Osteocyte (in vitro differentiated cells): ENCODE data around the gene VAMP2. TPM values are rescaled to one million over a fixed set of nuclear protein-coding genes. Genes with fewer than 3 reads are reported as not detected.

Experiments
- DNase-seq: peaks from one replicate; pipeline ENCODE4 v3.0.0; 2021; ENCODE audit warnings: mixed read lengths; ENCODE audit not compliant: unreplicated experiment; ENCODE audit errors: extremely low spot score
- H3K27ac Mint-ChIP-seq: one replicate; pipeline ENCODE4 v1.8.0; 2021; ENCODE audit warnings: mild to moderate bottlenecking, mixed read lengths; ENCODE audit not compliant: unreplicated experiment
- H3K27me3 Mint-ChIP-seq: one replicate; pipeline ENCODE4 v1.8.0; 2021; ENCODE audit warnings: mixed read lengths; ENCODE audit not compliant: unreplicated experiment
- H3K36me3 Mint-ChIP-seq: one replicate; pipeline ENCODE4 v1.8.0; 2021; ENCODE audit warnings: mixed read lengths; ENCODE audit not compliant: unreplicated experiment
- H3K4me1 Mint-ChIP-seq: one replicate; pipeline ENCODE4 v1.8.0; 2021; ENCODE audit warnings: mixed read lengths; ENCODE audit not compliant: unreplicated experiment
- H3K4me3 Mint-ChIP-seq: one replicate; pipeline ENCODE4 v1.8.0; 2021; ENCODE audit warnings: mild to moderate bottlenecking, moderate library complexity, mixed read lengths; ENCODE audit not compliant: unreplicated experiment
- H3K9me3 Mint-ChIP-seq: one replicate; pipeline ENCODE4 v1.8.0; 2021; ENCODE audit warnings: mixed read lengths; ENCODE audit not compliant: unreplicated experiment
- total RNA-seq: library from RNA; stranded (reverse); gene quantifications from 2 replicates; pipeline ENCODE4 v1.2.1, GENCODE V29; 2021
- TF ChIP-seq, protein P1 (sequence below): fragments of 200-600 bp; sonication (generic); IDR thresholded peaks from 2 replicates; pipeline ENCODE4 v1.5.0; 2021; ENCODE audit warnings: antibody characterized with exemption, mild to moderate bottlenecking, moderate library complexity

VAMP2 gene
- total RNA-seq, 1 donor from 2014 or later: 70.0 TPM

DNA sequence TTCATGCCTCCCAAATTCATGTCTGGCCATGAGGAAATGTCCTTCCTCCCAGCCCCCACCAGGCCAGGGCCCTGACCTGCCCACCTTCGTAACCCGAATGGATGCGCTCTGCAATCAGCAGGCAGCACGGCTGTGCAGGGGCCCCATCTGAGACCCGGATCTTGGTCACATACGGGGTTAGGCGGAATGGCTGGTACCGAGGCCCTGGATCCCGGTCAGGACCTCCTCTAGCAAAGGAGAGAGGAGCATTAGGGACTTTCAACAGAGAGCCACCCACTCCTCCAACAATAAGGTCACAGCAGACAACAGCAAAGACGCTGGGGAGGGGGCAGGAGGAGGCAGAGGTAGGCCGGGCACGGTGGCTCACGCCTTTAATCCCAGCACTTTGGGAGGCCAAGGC lies 14.2 kb downstream of the VAMP2 start:
- DNase-seq: no peak
- peaks cover 43% of the 10 kb centered on the region for H3K36me3 Mint-ChIP-seq
- no peak overlapping the region for H3K4me3 Mint-ChIP-seq
- H3K27me3 Mint-ChIP-seq: no peaks in the 10 kb centered on the region
- TF ChIP-seq, protein P1, sequence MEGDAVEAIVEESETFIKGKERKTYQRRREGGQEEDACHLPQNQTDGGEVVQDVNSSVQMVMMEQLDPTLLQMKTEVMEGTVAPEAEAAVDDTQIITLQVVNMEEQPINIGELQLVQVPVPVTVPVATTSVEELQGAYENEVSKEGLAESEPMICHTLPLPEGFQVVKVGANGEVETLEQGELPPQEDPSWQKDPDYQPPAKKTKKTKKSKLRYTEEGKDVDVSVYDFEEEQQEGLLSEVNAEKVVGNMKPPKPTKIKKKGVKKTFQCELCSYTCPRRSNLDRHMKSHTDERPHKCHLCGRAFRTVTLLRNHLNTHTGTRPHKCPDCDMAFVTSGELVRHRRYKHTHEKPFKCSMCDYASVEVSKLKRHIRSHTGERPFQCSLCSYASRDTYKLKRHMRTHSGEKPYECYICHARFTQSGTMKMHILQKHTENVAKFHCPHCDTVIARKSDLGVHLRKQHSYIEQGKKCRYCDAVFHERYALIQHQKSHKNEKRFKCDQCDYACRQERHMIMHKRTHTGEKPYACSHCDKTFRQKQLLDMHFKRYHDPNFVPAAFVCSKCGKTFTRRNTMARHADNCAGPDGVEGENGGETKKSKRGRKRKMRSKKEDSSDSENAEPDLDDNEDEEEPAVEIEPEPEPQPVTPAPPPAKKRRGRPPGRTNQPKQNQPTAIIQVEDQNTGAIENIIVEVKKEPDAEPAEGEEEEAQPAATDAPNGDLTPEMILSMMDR: no peak
- H3K9me3 Mint-ChIP-seq: no peaks in the 10 kb centered on the region
- H3K27ac Mint-ChIP-seq: no peak overlapping the region
- peaks cover 27% of the 10 kb centered on the region for H3K4me1 Mint-ChIP-seq

DNA sequence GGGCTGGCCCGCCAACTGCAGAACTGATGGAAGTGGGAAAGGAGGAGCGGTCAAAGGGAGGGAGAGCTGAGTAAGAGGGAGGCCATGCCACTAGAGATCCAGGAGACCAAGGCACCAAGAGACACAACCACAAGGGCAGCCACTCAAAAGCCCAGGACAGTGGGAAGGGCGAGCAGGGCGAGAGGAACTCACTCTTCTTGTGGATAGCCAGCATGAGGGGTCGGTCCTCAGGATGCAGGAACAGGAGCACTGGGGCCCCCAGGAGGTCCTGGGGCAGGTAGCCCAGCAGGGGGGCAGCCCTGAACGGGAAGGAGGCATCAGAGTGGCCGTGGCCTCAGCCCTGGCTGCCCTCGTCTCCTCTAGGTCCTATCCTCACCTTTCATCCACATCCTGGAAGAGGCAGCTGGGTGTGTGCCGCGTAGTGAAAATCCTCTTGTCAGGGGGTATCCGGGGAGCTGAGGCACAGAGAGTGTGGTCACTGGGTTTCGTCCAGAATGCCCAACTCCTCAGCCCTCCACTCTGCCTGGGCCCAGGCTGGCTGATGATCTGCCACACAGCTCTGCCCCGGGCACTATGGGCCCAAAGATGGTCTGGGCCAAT lies 14.8 kb downstream of the VAMP2 start:
- no peak overlapping the region for H3K27ac Mint-ChIP-seq
- H3K9me3 Mint-ChIP-seq: no peaks in the 10 kb centered on the region
- H3K27me3 Mint-ChIP-seq: no peaks in the 10 kb centered on the region
- H3K4me1 Mint-ChIP-seq: peaks cover 21% of the 10 kb centered on the region
- no peak for DNase-seq
- TF ChIP-seq, protein P1: no peak
- H3K4me3 Mint-ChIP-seq: no peak overlapping the region
- peaks cover 43% of the 10 kb centered on the region for H3K36me3 Mint-ChIP-seq

DNA sequence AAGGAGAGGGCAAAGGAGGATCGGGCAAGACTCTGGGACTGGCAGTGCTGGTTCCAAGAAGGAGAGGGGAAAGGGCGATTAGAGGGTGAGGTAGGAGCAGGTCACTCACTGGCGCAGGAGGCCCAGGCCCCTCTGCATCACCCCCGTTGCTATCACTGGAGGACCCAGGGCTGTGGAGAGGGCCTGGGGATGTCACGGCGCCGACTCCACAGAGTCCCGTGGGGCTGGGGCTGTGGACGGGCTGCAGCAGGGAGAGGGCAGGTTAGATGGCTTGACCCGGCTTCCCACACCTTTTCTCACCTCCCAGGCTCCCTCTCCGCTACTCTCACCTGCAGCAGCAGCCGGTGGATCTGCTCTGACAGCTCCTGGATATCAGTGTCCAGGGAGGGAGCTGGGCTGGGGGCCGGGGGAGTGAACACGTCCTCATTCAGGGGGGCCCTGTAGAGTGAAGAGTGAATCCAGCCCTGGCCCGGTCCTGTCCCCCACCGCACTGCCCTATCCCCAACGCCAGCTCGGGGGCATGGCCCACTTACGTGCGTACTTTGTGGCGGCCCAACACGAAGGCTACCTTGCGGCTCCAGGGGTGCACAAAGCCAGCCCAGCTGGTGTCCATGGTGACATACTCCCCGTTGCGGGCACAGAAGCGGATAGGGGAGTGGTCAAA lies 15.5 kb downstream of the VAMP2 start:
- Mint-ChIP-seq H3K4me3 (no peak overlapping the region), H3K27me3 (no peaks in the 10 kb centered on the region), H3K36me3 (peaks cover 48% of the 10 kb centered on the region), H3K4me1 (peaks cover 14% of the 10 kb centered on the region), H3K27ac (peak overlapping the region; percentile 57), H3K9me3 (no peaks in the 10 kb centered on the region)
- TF ChIP-seq, protein P1: no peak
- DNase-seq: no peak

DNA sequence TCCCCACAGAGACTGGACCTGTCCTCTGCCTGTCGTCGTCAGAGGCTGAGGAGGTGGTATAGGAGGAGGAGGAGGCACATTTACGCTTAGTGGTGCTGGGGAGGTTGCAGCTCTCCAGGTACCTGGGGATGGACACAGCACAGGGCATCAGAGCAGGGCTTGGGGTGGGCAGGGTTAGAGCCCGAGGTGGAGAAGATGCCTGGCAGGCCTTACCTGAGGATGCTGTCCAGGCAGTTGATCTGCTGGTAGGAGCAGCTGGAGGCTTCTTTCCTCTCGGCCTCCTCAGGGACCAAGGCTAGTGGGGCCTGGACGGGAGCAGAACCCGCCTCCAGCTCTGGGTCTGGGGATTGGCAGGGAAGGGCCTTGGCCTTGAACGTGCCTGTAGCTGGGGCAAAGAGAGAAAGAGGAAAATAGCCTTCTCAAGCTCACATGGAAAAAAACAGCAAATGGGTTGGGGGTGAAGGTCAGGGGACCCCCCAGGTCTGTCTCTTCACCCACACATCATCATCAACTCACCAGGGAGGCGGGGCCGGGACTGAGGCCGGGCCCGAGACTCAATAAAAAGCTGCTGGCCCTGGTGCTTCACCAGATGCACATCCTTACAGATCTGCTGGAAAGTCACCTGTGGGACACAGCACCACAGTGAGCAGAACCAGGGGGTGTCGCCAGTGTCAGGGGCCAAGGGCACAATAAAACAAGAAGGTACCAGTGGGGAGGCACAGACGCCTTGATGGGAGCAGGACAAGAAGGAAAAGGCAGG lies 16.2 kb downstream of the VAMP2 start:
- Mint-ChIP-seq H3K27ac (peak overlapping the region; percentile 57), H3K36me3 (peaks cover 53% of the 10 kb centered on the region), H3K4me1 (peaks cover 12% of the 10 kb centered on the region), H3K9me3 (no peaks in the 10 kb centered on the region), H3K27me3 (no peaks in the 10 kb centered on the region), H3K4me3 (no peak overlapping the region)
- no peak for DNase-seq
- TF ChIP-seq, protein P1: no peak

DNA sequence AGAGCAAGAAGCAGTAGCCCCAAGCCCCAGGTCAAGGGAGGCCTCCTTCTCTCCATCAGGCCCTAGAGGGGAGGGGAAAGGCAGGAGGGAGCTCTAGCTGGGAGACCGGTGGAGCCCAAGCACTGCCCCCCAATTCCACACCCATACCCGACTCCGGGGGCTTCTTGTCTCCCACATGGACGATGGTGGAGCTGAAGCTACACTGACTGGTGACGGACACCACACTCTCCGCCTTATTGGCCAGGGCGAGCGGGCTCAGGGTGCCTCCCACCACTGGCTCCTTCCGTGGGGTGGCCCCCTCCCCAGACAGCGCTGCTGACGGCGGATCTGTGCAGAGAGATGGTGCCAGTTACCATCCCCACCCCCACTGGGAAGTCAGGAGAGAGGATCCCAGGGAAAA lies 16.9 kb downstream of the VAMP2 start:
- H3K9me3 Mint-ChIP-seq: no peaks in the 10 kb centered on the region
- peaks cover 7% of the 10 kb centered on the region for H3K4me1 Mint-ChIP-seq
- H3K4me3 Mint-ChIP-seq: no peak overlapping the region
- peaks cover 58% of the 10 kb centered on the region for H3K36me3 Mint-ChIP-seq
- no peak for DNase-seq
- TF ChIP-seq, protein P1: no peak
- peak overlapping the region; percentile 5 for H3K27ac Mint-ChIP-seq
- no peaks in the 10 kb centered on the region for H3K27me3 Mint-ChIP-seq
